ENCODE measurements around the gene SLC2A13. TPM values are rescaled to one million over a fixed set of nuclear protein-coding genes. Genes with fewer than 3 reads are reported as not detected.
"Not testable (repeated sequence)": the region's sequence is repeated elsewhere in the genome, so short reads cannot be mapped to it uniquely, and the experiment has no call there.

The SLC2A13 gene
- polyA plus RNA-seq, 1 experiment = 3.1 TPM

DNA sequence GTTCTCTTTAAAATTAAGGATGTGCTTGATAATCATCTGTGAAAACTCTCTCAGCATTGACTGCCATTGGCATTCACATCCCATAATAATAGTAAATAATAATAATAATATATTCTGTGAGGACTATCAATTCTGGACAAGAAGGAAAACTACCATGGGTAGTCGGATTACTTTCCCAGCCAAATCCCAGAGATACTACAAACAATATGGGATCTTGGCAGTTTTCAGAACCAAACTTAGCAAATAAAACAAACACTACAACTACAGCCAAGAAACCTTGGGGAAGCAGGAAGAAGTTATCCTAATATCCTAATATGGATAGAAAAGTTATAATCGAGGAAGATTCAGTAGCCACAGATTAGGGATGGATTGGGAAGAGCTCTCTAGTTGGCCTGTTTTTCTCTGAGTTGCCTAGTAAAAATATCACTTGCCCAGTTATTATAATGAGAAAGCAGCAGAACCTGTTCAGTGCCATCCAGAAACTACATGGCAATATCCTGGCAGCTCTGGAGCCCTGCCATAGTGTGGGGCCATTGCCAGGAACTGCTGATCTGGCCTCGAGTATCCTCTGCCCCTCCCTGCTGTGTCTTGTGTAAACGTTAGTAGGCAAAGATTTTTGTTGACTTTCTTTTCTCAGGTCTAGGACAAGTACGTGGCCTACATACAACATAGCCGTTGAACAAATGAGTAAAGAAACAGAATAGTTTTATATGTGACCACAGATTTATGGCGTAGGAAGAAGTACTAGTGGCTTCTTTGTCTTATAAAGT, 193.5 kb downstream of the SLC2A13 start:
- POLR2A ChIA-PET = no interaction called here
- no peak overlapping the region for H3K4me3 ChIP-seq (ENCODE audit: low read depth, low read length)
- no peak overlapping the region for H3K27ac ChIP-seq (ENCODE audit: low read depth, low read length)
- H3K9me3 ChIP-seq (ENCODE audit: control insufficient read depth, insufficient read depth, low read length) = no peaks in the 10 kb centered on the region
- CTCF ChIA-PET = no interaction called here
- no peaks in the 10 kb centered on the region for H3K27me3 ChIP-seq (ENCODE audit: control insufficient read depth, insufficient read depth, low read length)
- DNase-seq (ENCODE audit: low read depth, low spot score) = no peak
- TF ChIP-seq, protein P1, sequence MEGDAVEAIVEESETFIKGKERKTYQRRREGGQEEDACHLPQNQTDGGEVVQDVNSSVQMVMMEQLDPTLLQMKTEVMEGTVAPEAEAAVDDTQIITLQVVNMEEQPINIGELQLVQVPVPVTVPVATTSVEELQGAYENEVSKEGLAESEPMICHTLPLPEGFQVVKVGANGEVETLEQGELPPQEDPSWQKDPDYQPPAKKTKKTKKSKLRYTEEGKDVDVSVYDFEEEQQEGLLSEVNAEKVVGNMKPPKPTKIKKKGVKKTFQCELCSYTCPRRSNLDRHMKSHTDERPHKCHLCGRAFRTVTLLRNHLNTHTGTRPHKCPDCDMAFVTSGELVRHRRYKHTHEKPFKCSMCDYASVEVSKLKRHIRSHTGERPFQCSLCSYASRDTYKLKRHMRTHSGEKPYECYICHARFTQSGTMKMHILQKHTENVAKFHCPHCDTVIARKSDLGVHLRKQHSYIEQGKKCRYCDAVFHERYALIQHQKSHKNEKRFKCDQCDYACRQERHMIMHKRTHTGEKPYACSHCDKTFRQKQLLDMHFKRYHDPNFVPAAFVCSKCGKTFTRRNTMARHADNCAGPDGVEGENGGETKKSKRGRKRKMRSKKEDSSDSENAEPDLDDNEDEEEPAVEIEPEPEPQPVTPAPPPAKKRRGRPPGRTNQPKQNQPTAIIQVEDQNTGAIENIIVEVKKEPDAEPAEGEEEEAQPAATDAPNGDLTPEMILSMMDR (IDR thresholded peaks at IDR 0.05; ENCODE audit: low read depth, low read length) = no peak

GRCh38 chr12:39906237-39906636, 199.6 kb downstream of the SLC2A13 start:
- DNase-seq (ENCODE audit: low read depth, low spot score) = no peak
- no peak overlapping the region for H3K4me3 ChIP-seq (ENCODE audit: low read depth, low read length)
- POLR2A ChIA-PET = no interaction called here
- H3K9me3 ChIP-seq (ENCODE audit: control insufficient read depth, insufficient read depth, low read length) = no peaks in the 10 kb centered on the region
- TF ChIP-seq, protein P1 (IDR thresholded peaks at IDR 0.05; ENCODE audit: low read depth, low read length) = no peak
- no peaks in the 10 kb centered on the region for H3K27me3 ChIP-seq (ENCODE audit: control insufficient read depth, insufficient read depth, low read length)
- no peak overlapping the region for H3K27ac ChIP-seq (ENCODE audit: low read depth, low read length)
- CTCF ChIA-PET = interaction anchor here (0.6 kb wide), 1 partner anchor 85 kb away, joined by 6 read pairs; no protein-coding TSS in a partner anchor

DNA sequence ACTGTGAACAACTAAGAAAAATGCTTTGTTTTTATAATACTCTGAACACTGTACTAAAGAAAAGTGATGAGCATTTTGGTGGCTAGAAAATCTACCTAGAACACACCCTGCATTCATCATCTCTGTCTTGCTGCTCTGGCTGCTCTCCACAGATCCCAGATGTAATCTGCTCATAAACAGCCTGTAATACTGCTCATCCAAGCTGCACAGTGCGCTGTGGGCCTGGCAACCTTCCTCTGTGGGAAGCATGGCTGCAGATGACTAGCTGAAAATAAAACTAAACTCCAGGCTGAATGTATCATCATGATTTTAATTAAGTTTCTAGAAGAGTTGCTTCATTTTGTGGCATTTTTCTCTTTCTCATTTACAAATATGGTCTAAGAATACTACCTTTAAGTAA, 200.7 kb downstream of the SLC2A13 start:
- TF ChIP-seq, protein P1 (IDR thresholded peaks at IDR 0.05; ENCODE audit: low read depth, low read length) = no peak
- Histone ChIP-seq H3K4me3 (ENCODE audit: low read depth, low read length) (no peak overlapping the region), H3K27ac (ENCODE audit: low read depth, low read length) (no peak overlapping the region), H3K9me3 (ENCODE audit: control insufficient read depth, insufficient read depth, low read length) (no peaks in the 10 kb centered on the region), H3K27me3 (ENCODE audit: control insufficient read depth, insufficient read depth, low read length) (no peaks in the 10 kb centered on the region)
- DNase-seq (ENCODE audit: low read depth, low spot score) = no peak
- CTCF ChIA-PET = no interaction called here
- POLR2A ChIA-PET = no interaction called here

DNA sequence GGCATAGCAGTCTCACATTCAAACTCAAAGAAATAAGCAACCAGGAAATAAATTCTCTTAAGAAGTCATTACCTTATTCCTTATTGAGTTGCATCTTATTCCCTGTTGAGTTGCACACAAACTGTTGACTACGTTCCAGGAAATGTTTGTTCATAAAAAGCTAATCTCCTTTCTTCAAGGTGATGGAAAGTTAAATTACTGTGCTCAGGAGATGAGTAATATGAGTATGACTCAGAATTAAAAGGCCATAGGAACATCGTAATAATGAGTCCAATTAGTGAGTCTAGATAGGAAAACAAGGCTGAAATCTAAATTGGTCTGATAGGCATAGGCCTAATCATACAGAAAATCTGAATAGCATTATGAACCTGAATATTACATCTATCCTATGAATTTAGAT, 203.1 kb downstream of the SLC2A13 start:
- no peaks in the 10 kb centered on the region for H3K9me3 ChIP-seq (ENCODE audit: control insufficient read depth, insufficient read depth, low read length)
- POLR2A ChIA-PET = no interaction called here
- H3K27ac ChIP-seq (ENCODE audit: low read depth, low read length) = no peak overlapping the region
- no peak overlapping the region for H3K4me3 ChIP-seq (ENCODE audit: low read depth, low read length)
- no peak for DNase-seq (ENCODE audit: low read depth, low spot score)
- TF ChIP-seq, protein P1 (IDR thresholded peaks at IDR 0.05; ENCODE audit: low read depth, low read length) = no peak
- CTCF ChIA-PET = no interaction called here
- H3K27me3 ChIP-seq (ENCODE audit: control insufficient read depth, insufficient read depth, low read length) = no peaks in the 10 kb centered on the region

GRCh38 chr12:39897315-39897714, 208.6 kb downstream of the SLC2A13 start:
- CTCF ChIA-PET = no interaction called here
- POLR2A ChIA-PET = no interaction called here
- Histone ChIP-seq H3K27me3 (ENCODE audit: control insufficient read depth, insufficient read depth, low read length) (no peaks in the 10 kb centered on the region), H3K9me3 (ENCODE audit: control insufficient read depth, insufficient read depth, low read length) (peaks cover 4% of the 10 kb centered on the region; the same call in 1 of the 2 replicates), H3K4me3 (ENCODE audit: low read depth, low read length) (no peak overlapping the region), H3K27ac (ENCODE audit: low read depth, low read length) (no peak overlapping the region)
- TF ChIP-seq, protein P1 (IDR thresholded peaks at IDR 0.05; ENCODE audit: low read depth, low read length) = no peak
- no peak for DNase-seq (ENCODE audit: low read depth, low spot score)

- H3K27me3 ChIP-seq (ENCODE audit: control insufficient read depth, insufficient read depth, low read length); DNase-seq (ENCODE audit: low read depth, low spot score); H3K27ac ChIP-seq (ENCODE audit: low read depth, low read length); H3K4me3 ChIP-seq (ENCODE audit: low read depth, low read length); POLR2A ChIA-PET; H3K9me3 ChIP-seq (ENCODE audit: control insufficient read depth, insufficient read depth, low read length): not testable (repeated sequence)
- CTCF ChIA-PET = interaction anchor here (0.9 kb wide), 1 partner anchor 118 kb away, joined by 3 read pairs; no protein-coding TSS in a partner anchor
These were observed 212.5 kb downstream of the SLC2A13 start for GRCh38 chr12:39893388-39893787.

Data from AG04450 (cell line).